Measurements from ENCODE around the gene TCF20.

Gene TCF20

DNA sequence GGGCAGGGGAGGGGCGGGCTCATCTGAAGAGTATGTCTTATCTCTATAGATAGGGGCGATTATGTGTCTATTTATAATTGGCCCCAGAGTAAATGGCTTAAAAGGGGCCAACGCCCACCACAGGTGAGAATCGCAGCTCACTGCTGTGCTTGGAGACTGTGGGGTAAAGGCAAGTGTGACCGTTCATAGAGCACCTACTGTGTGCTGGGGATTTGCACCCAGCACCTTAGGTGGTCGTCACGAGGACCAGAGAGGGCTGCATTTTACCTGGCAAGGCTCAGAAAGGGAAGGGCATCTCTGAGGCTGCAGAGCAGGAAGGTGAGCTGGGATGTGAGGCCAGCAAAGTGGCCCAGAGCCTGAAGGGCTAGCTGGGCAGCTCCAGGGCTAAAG is 13.7 kb upstream of the TCF20 start:
- no peak overlapping the region for H3K9ac ChIP-seq (ENCODE audit: low read length)
- H3K4me3 ChIP-seq (ENCODE audit: low read length), result peak overlapping the region; percentile 47
- no peaks in the 10 kb centered on the region for H3K27me3 ChIP-seq (ENCODE audit: control insufficient read depth, insufficient read depth, low read length)

GRCh38 chr22:42283278-42284201 is 13.1 kb upstream of the TCF20 start:
- H3K27me3 ChIP-seq (ENCODE audit: control insufficient read depth, insufficient read depth, low read length), result no peaks in the 10 kb centered on the region

More for the DNA sequence above, 13.7 kb upstream of the TCF20 start:
- Histone ChIP-seq H3K36me3 (ENCODE audit: control insufficient read depth, insufficient read depth, low read length) (no peaks in the 10 kb centered on the region), H3K4me1 (ENCODE audit: control insufficient read depth, insufficient read depth, low read length) (no peaks in the 10 kb centered on the region), H3K27ac (ENCODE audit: low read depth, low read length) (no peak overlapping the region)

DNA sequence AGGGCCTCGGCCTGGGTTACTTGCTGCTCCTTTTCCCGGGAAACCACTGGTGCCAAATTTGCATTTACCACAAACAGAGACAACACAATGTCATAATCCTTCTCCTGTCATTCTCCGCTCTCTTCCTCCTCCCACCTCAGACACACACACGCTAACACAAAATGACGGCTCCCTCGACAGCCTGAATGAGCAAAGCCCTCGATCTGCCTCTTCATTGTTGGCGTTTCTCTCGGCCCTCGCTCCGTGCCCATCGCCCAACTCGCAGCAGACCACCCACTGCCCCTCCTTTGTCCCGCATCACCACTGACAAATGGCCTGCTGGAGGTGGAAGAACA is 12.5 kb upstream of the TCF20 start:
- no peaks in the 10 kb centered on the region for H3K4me1 ChIP-seq (ENCODE audit: control insufficient read depth, insufficient read depth, low read length)
- no peak overlapping the region for H3K27ac ChIP-seq (ENCODE audit: low read depth, low read length)
- H3K9ac ChIP-seq (ENCODE audit: low read length), result peak overlapping the region; percentile 1
- peak overlapping the region; percentile 30 for H3K4me3 ChIP-seq (ENCODE audit: low read length)
- no peaks in the 10 kb centered on the region for H3K36me3 ChIP-seq (ENCODE audit: control insufficient read depth, insufficient read depth, low read length)
- H3K27me3 ChIP-seq (ENCODE audit: control insufficient read depth, insufficient read depth, low read length), result no peaks in the 10 kb centered on the region

More at GRCh38 chr22:42283278-42284201, 13.1 kb upstream of the TCF20 start:
- H3K4me1 ChIP-seq (ENCODE audit: control insufficient read depth, insufficient read depth, low read length), result no peaks in the 10 kb centered on the region
- H3K36me3 ChIP-seq (ENCODE audit: control insufficient read depth, insufficient read depth, low read length), result no peaks in the 10 kb centered on the region
- H3K9ac ChIP-seq (ENCODE audit: low read length), result no peak overlapping the region
- H3K4me3 ChIP-seq (ENCODE audit: low read length), result peak overlapping the region; percentile 47
- no peak overlapping the region for H3K27ac ChIP-seq (ENCODE audit: low read depth, low read length)

- Histone ChIP-seq H3K27me3 (ENCODE audit: control insufficient read depth, insufficient read depth, low read length) (no peaks in the 10 kb centered on the region), H3K4me1 (ENCODE audit: control insufficient read depth, insufficient read depth, low read length) (no peaks in the 10 kb centered on the region), H3K27ac (ENCODE audit: low read depth, low read length) (no peak overlapping the region), H3K9ac (ENCODE audit: low read length) (no peak overlapping the region), H3K36me3 (ENCODE audit: control insufficient read depth, insufficient read depth, low read length) (no peaks in the 10 kb centered on the region), H3K4me3 (ENCODE audit: low read length) (peak overlapping the region; percentile 30)
These were observed 11.9 kb upstream of the TCF20 start for GRCh38 chr22:42282252-42282942.

DNA sequence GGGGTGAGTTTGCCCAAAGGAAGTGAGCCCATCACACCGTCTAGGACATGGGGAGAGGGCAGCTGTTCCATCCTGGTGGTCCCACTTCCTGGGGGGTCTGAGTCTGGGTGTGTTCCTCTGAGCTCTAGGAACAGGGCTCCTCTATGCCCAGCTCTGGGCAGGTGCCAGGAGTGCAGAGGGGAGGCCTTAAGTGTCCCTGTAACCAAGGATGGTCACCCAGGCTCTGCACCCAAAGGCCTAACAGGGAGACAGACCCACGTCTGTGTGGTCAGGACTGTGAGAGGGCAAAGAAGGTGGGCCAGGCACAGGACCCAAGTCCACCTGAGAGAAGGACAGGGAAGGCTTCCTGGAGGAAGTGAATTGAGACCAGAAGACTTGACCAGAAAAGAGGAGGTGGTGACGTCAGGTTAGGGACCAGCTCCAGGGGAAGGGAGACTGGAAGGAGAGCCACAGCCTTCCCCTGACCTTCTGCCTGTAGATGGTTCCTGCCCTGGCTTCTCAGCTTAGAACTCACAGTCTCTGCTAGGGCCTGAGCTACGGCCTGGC is 11.3 kb upstream of the TCF20 start:
- Histone ChIP-seq H3K27ac (ENCODE audit: low read depth, low read length) (no peak overlapping the region), H3K4me3 (ENCODE audit: low read length) (no peak overlapping the region), H3K36me3 (ENCODE audit: control insufficient read depth, insufficient read depth, low read length) (no peaks in the 10 kb centered on the region), H3K4me1 (ENCODE audit: control insufficient read depth, insufficient read depth, low read length) (no peaks in the 10 kb centered on the region), H3K9ac (ENCODE audit: low read length) (no peak overlapping the region), H3K27me3 (ENCODE audit: control insufficient read depth, insufficient read depth, low read length) (no peaks in the 10 kb centered on the region)

GRCh38 chr22:42281284-42281683 is 10.8 kb upstream of the TCF20 start:
- H3K9ac ChIP-seq (ENCODE audit: low read length), result no peak overlapping the region
- no peaks in the 10 kb centered on the region for H3K27me3 ChIP-seq (ENCODE audit: control insufficient read depth, insufficient read depth, low read length)
- no peaks in the 10 kb centered on the region for H3K36me3 ChIP-seq (ENCODE audit: control insufficient read depth, insufficient read depth, low read length)
- no peaks in the 10 kb centered on the region for H3K4me1 ChIP-seq (ENCODE audit: control insufficient read depth, insufficient read depth, low read length)
- H3K4me3 ChIP-seq (ENCODE audit: low read length), result no peak overlapping the region
- H3K27ac ChIP-seq (ENCODE audit: low read depth, low read length), result no peak overlapping the region

DNA sequence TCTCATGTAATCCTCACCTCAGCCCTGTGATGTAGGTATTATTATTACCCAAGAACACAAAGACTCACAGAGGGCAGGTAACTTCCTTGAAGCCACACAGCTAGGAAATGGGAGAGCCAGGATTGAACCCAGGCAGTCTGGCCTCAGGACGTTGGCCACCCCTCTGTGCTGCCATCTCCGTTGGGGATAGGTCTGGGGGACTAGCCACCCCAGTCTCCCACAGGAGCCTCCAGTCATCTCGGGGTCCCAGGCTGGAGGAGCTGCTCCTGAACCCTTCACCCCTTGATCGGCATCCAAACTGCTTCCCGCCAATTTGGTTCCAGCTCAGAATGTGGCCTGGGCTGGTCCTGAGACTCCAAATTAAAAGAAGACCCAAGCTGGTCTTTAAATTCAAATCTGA is 10.4 kb upstream of the TCF20 start:
- Histone ChIP-seq H3K9ac (ENCODE audit: low read length) (no peak overlapping the region), H3K36me3 (ENCODE audit: control insufficient read depth, insufficient read depth, low read length) (no peaks in the 10 kb centered on the region), H3K27ac (ENCODE audit: low read depth, low read length) (no peak overlapping the region), H3K4me3 (ENCODE audit: low read length) (no peak overlapping the region), H3K4me1 (ENCODE audit: control insufficient read depth, insufficient read depth, low read length) (no peaks in the 10 kb centered on the region), H3K27me3 (ENCODE audit: control insufficient read depth, insufficient read depth, low read length) (no peaks in the 10 kb centered on the region)

GRCh38 chr22:42280140-42280539 is 9.7 kb upstream of the TCF20 start:
- Histone ChIP-seq H3K36me3 (ENCODE audit: control insufficient read depth, insufficient read depth, low read length) (no peaks in the 10 kb centered on the region), H3K9ac (ENCODE audit: low read length) (no peak overlapping the region), H3K27me3 (ENCODE audit: control insufficient read depth, insufficient read depth, low read length) (no peaks in the 10 kb centered on the region), H3K4me1 (ENCODE audit: control insufficient read depth, insufficient read depth, low read length) (no peaks in the 10 kb centered on the region), H3K27ac (ENCODE audit: low read depth, low read length) (no peak overlapping the region), H3K4me3 (ENCODE audit: low read length) (no peak overlapping the region)

GRCh38 chr22:42279425-42280020 is 9.1 kb upstream of the TCF20 start:
- Histone ChIP-seq H3K4me3 (ENCODE audit: low read length) (no peak overlapping the region), H3K4me1 (ENCODE audit: control insufficient read depth, insufficient read depth, low read length) (no peaks in the 10 kb centered on the region), H3K36me3 (ENCODE audit: control insufficient read depth, insufficient read depth, low read length) (no peaks in the 10 kb centered on the region), H3K27ac (ENCODE audit: low read depth, low read length) (no peak overlapping the region), H3K27me3 (ENCODE audit: control insufficient read depth, insufficient read depth, low read length) (no peaks in the 10 kb centered on the region), H3K9ac (ENCODE audit: low read length) (no peak overlapping the region)

DNA sequence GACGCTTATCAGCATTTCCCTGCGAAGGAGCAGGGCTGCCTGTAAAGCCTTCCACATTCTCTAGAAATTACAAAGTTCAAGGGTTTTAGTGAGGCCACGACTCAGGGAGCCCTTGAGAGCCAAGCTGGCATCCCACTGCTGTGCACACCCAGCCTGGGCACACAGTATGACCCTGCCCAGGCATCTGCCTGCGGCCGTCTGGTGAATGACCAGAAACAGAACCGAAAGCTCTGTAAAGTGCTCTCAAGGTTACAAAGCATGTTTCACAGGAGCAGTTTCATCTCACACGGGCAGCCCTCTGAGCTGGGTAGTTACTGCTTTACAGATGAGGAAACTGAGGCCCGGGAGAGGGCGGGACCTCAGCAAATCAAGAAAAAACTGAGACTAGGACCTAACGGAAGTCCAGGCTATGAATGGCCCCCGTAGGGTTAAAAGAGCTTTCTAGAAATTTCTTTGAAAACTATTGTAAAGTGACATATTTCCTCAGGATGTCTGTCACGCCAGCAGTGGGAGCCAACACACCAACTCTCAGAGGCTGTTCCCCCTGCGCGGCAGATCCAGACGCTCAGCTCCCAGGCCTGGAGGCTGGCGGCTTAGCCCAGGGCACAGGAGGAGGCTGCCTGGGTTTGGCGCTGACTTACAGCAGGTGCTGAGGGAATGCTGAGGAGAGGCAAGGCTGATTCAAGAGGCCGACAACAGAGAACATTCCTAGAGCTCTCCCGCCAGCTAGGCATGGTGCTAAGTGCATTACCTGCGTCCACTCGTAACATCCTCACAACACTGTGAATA is 7.7 kb upstream of the TCF20 start:
- Histone ChIP-seq H3K9ac (ENCODE audit: low read length) (no peak overlapping the region), H3K4me3 (ENCODE audit: low read length) (no peak overlapping the region), H3K4me1 (ENCODE audit: control insufficient read depth, insufficient read depth, low read length) (no peaks in the 10 kb centered on the region), H3K27ac (ENCODE audit: low read depth, low read length) (no peak overlapping the region), H3K36me3 (ENCODE audit: control insufficient read depth, insufficient read depth, low read length) (no peaks in the 10 kb centered on the region), H3K27me3 (ENCODE audit: control insufficient read depth, insufficient read depth, low read length) (peaks cover 2% of the 10 kb centered on the region)

DNA sequence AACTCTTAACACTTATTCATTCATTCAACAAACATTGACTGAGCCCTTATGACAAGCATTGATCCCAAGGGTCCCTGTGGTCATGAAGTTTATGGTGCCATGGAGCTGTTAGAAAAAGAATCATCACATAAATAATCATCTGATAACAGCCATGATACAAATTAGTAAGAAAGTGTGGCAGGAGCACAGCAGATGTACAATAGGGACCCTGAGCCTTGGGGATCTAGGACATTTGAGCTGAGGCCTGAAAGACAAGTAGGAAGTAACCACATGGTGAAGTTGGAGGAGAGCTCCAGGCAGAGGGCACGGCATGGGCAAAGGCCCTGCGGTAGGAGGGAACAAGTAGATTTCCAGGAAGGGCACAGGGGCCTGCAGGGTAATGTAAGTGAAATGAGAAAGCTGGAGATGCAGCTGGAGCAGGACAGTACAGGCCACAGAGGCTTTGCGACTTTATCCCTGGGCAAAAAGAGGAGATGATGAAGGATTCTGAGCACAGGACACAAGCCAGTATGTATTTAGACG is 6.8 kb upstream of the TCF20 start:
- H3K36me3 ChIP-seq (ENCODE audit: control insufficient read depth, insufficient read depth, low read length), result no peaks in the 10 kb centered on the region
- no peak overlapping the region for H3K27ac ChIP-seq (ENCODE audit: low read depth, low read length)
- peaks cover 2% of the 10 kb centered on the region for H3K27me3 ChIP-seq (ENCODE audit: control insufficient read depth, insufficient read depth, low read length)
- H3K4me3 ChIP-seq (ENCODE audit: low read length), result no peak overlapping the region
- H3K4me1 ChIP-seq (ENCODE audit: control insufficient read depth, insufficient read depth, low read length), result no peaks in the 10 kb centered on the region
- H3K9ac ChIP-seq (ENCODE audit: low read length), result no peak overlapping the region

All from rectal smooth muscle tissue (tissue), 1 donor.